ENCODE measurements around the gene NDUFAF3. TPM values are rescaled to one million over a fixed set of nuclear protein-coding genes. Genes with fewer than 3 reads are reported as not detected.

The NDUFAF3 gene
- 39.9 and 40.7 TPM in 2 replicates for total RNA-seq (2021)
- long read RNA-seq, transcript NDUFAF3-202 (5 exons, 2,012 nt): major isoform, 35 of 49 reads
- long read RNA-seq, partial matches to known transcripts: 0 of 49 reads
- long read RNA-seq, other reads (novel, unspliced or antisense): 13 of 49 reads

GRCh38 chr3:49021813-49022687, at the start of gene NDUFAF3:
Gene NDUFAF3 (plus strand): TSS chr3:49022121. CDS start chr3:49022145, 24 bp downstream.
- H3K9me3 ChIP-seq (ENCODE audit: control insufficient read depth, low read depth, low read length): no peaks in the 10 kb centered on the region
- peak within 1 kb of the TSS; percentile 89 for H3K14ac ChIP-seq (ENCODE audit: insufficient read depth, low read length)
- no peaks in the 10 kb centered on the region for H3K9me3 Mint-ChIP-seq
- H2AFZ ChIP-seq (ENCODE audit: low read length): no peak within 1 kb of the TSS
- H2BK120ac ChIP-seq (ENCODE audit: low read depth, low read length, poor library complexity, severe bottlenecking): no peak within 1 kb of the TSS
- peaks cover 5% of the 10 kb centered on the region for H4K20me1 ChIP-seq (ENCODE audit: control insufficient read depth, insufficient read depth, insufficient read length)
- no peaks in the 10 kb centered on the region for H3K79me2 ChIP-seq (ENCODE audit: insufficient read depth, low read length)
- no peak within 1 kb of the TSS for H3K56ac ChIP-seq (ENCODE audit: insufficient read length, low read depth, low read length)
- peak within 1 kb of the TSS; percentile 53 for H4K5ac ChIP-seq (ENCODE audit: insufficient read length, low read depth, low read length)
- H2BK15ac ChIP-seq (ENCODE audit: low read depth, low read length): no peak within 1 kb of the TSS; the same call in 1 of the 2 replicates
- H3K27me3 Mint-ChIP-seq (ENCODE audit: low read depth): no peaks in the 10 kb centered on the region; the same call in 1 of the 2 replicates
- H3K23ac ChIP-seq (ENCODE audit: insufficient read length, low read depth, low read length): no peak within 1 kb of the TSS
- peak; percentile 95 for DNase-seq
- H3K4me2 ChIP-seq (ENCODE audit: insufficient read depth, insufficient read length, low read length): peak within 1 kb of the TSS; percentile 88
- peak within 1 kb of the TSS; percentile 91 to 95 for H3K4me3 Mint-ChIP-seq
- H2BK20ac ChIP-seq (ENCODE audit: low read depth, low read length, poor library complexity, severe bottlenecking): no peak within 1 kb of the TSS
- peak within 1 kb of the TSS; percentile 55 for H3K4ac ChIP-seq (ENCODE audit: low read depth, low read length)
- WGBS (ENCODE audit: extremely low coverage, insufficient read length, low lambda C conversion rate): no CpG with 5 or more reads among the region's 83 CpGs
- H4K8ac ChIP-seq (replicated peaks; ENCODE audit: insufficient read length, low read depth, low read length): no peak within 1 kb of the TSS
- peak within 1 kb of the TSS; percentile 90 for H3K9ac ChIP-seq (ENCODE audit: extremely low read depth, insufficient read length, low read length)
- no peak within 1 kb of the TSS for H2AK5ac ChIP-seq (ENCODE audit: insufficient read length, low read length)
- peaks cover 22% of the 10 kb centered on the region for H3K23me2 ChIP-seq (ENCODE audit: insufficient read length, low read depth, low read length, poor library complexity, severe bottlenecking)
- H3K27ac Mint-ChIP-seq: peak within 1 kb of the TSS; percentile 95 to 98 (median 98)
- H3K79me1 ChIP-seq (ENCODE audit: insufficient read depth, low read depth, low read length, poor library complexity, severe bottlenecking): no peaks in the 10 kb centered on the region
- peak; percentile 98 for TF ChIP-seq CTCF (conservative IDR thresholded peaks at IDR 0.05)
- peak within 1 kb of the TSS; percentile 92 for H3K18ac ChIP-seq (ENCODE audit: insufficient read length, low read depth, low read length)
- peak within 1 kb of the TSS; percentile 34 for H4K91ac ChIP-seq (ENCODE audit: insufficient read length, low read depth, low read length)
- H3K27ac ChIP-seq (ENCODE audit: insufficient read length, low read depth, low read length): no peak within 1 kb of the TSS
- peaks cover 22 to 23% of the 10 kb centered on the region in 2 experiments for H3K4me1 Mint-ChIP-seq
- no peak within 1 kb of the TSS for H3T11ph ChIP-seq (ENCODE audit: low read length)
- H3K4me1 ChIP-seq (ENCODE audit: insufficient read depth, low read length): no peaks in the 10 kb centered on the region
- no peaks in the 10 kb centered on the region for H3K27me3 ChIP-seq (ENCODE audit: insufficient read depth, low read length)
- H2BK12ac ChIP-seq (ENCODE audit: insufficient read length, low read depth, low read length): no peak within 1 kb of the TSS
- no peak within 1 kb of the TSS for H2BK5ac ChIP-seq (ENCODE audit: insufficient read length, low read length)
- peaks cover 38 to 47% (median 46%) of the 10 kb centered on the region in 3 experiments for H3K36me3 Mint-ChIP-seq (ENCODE audit: insufficient read depth in 1 of 3, low read depth in 3 of 3)

Measured in H9 (cell line).